DMS79 treated with DMSO at 0.1 percent for 48 hours (cell line): ENCODE results near the gene COX6B2.

Experiments used
- DNase-seq: peaks from one replicate; lab custom pipeline; 2025; lab: John Stamatoyannopoulos, UW

Gene COX6B2

GRCh38 chr19:55311797-55312196 is 42.7 kb downstream of the COX6B2 start:
- DNase-seq, result no peak

GRCh38 chr19:55311397-55311796 is 43.1 kb downstream of the COX6B2 start:
- DNase-seq, result no peak

GRCh38 chr19:55310498-55310897 is 44.0 kb downstream of the COX6B2 start:
- no peak for DNase-seq

GRCh38 chr19:55309448-55309847 is 45.1 kb downstream of the COX6B2 start:
- DNase-seq, result no peak

- no peak for DNase-seq
Measured at GRCh38 chr19:55308281-55308680, 46.2 kb downstream of the COX6B2 start.

- no peak for DNase-seq
Measured at GRCh38 chr19:55306712-55307111, 47.8 kb downstream of the COX6B2 start.

- no peak for DNase-seq
Measured at GRCh38 chr19:55305983-55306562, 48.4 kb downstream of the COX6B2 start.

GRCh38 chr19:55305491-55305890 is 49.0 kb downstream of the COX6B2 start:
- DNase-seq, result no peak

- no peak for DNase-seq
Measured at GRCh38 chr19:55304980-55305379, 49.5 kb downstream of the COX6B2 start.

- no peak for DNase-seq
Measured at GRCh38 chr19:55304279-55304978, 50.1 kb downstream of the COX6B2 start.

- DNase-seq, result no peak
Measured at GRCh38 chr19:55303477-55303876, 51.0 kb downstream of the COX6B2 start.

GRCh38 chr19:55302318-55302703 is 52.2 kb downstream of the COX6B2 start:
- DNase-seq, result no peak

- peak; percentile 41 for DNase-seq
Measured at GRCh38 chr19:55301459-55302317, 52.8 kb downstream of the COX6B2 start.

GRCh38 chr19:55300886-55301458 is 53.5 kb downstream of the COX6B2 start:
- DNase-seq, result no peak

- DNase-seq, result no peak
Measured at GRCh38 chr19:55299991-55300390, 54.5 kb downstream of the COX6B2 start.
